GM18499 (cell line): ENCODE results near the gene UBE2F.
"Not testable (repeated sequence)": the region's sequence is repeated elsewhere in the genome, so short reads cannot be mapped to it uniquely, and the experiment has no call there.

Experiments used
- ATAC-seq: cut with Tn5 transposase; IDR thresholded peaks from one replicate; pipeline ENCODE4 v1.9.1; 2021; ENCODE audit warnings: moderate number of reproducible peaks; ENCODE audit not compliant: insufficient read depth, unreplicated experiment

Gene UBE2F

GRCh38 chr2:237977380-237977779, 10.6 kb downstream of the UBE2F start:
- ATAC-seq = no peak

- ATAC-seq = no peak
Observed at GRCh38 chr2:237978058-237978712, 11.4 kb downstream of the UBE2F start.

DNA sequence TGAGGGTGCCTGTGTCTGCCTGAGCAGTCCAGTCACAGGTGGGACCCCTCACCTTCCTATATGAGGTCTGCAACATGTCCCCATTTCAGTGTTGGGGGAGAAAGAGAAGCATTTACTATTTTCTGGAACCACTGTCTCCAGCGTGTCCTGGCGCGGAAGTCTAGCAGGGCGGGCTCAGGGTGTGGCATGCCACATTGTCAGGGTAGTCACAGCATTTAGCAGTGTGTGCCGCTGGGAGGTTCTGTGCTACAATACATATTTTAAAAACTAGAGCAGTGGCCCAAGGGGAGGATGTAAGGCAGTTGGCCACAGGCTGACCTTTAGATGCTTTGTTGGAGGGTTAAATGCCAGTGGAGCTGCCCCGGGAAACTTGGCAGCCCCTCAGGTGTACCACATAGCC, 12.5 kb downstream of the UBE2F start:
- ATAC-seq = no peak

GRCh38 chr2:237980087-237980486, 13.3 kb downstream of the UBE2F start:
- no peak for ATAC-seq

DNA sequence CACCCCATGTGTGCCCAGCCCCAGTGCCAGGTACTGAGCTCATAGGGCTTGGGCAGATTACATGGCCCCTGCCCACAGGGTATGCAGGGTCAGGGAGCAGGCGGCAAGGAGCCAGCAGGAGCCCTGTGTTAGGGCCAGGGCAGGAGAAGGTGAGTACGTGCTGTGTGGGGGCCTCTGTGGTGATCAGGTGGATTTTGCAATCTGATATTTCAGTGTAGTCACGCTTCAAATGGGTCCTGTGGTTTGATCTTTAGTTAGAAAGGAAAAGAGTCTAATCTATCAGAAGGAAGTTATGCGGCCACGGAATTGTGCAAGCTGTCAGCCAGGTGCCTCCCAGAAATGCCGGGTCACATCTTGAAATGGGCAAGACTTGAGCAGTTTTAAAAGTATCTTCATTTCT, 13.9 kb downstream of the UBE2F start:
- no peak for ATAC-seq

- ATAC-seq = not testable (repeated sequence)
Observed at GRCh38 chr2:237981621-237982020, 14.8 kb downstream of the UBE2F start.

GRCh38 chr2:237982039-237982725, 15.4 kb downstream of the UBE2F start:
- no peak for ATAC-seq

- ATAC-seq = no peak
Observed at GRCh38 chr2:237983922-237984321, 17.1 kb downstream of the UBE2F start.

GRCh38 chr2:237987268-237987667, 20.5 kb downstream of the UBE2F start:
- no peak for ATAC-seq

- ATAC-seq = no peak
Observed at GRCh38 chr2:237993701-237994100, 26.9 kb downstream of the UBE2F start.

DNA sequence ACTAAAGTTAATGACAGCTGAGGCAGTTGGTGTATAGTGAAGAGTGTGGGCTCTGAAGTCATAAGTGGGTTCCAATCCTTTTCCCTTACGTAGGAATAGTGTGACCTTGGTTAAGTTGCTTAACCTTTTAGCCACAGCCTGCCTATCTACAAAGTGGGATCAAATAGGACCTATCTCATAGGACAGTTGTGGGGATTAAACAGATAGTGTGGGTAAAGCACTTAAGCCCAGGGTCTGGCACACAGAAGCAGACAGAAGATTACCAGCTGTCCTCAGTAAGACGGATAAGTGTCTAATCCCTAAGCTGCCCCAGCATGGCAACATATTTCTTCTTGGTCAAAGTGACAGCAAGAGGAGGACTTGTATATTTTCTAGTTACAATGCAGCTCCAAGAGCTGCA, 28.2 kb downstream of the UBE2F start:
- no peak for ATAC-seq

GRCh38 chr2:237996021-237996593, 29.3 kb downstream of the UBE2F start:
- ATAC-seq = no peak

GRCh38 chr2:237997521-237997920, 30.7 kb downstream of the UBE2F start:
- no peak for ATAC-seq

DNA sequence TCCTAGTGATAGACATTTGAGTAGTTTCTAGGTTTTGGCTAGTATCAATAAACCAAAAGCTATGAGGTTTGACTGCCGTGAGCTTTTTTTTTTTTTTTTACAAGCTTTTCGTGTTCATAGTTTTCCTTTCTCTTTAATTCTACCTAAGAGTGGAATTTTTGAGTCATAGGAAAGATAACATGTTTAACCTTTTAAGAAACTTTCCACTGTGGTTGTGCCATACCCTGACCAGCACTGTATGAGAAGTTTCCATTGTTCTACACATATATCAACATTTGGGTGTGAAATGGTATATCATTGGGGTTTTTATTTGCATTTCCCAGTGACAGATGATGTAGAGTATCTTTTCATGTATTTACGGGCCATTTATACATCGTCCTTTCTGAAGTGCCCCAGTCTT, 31.7 kb downstream of the UBE2F start:
- peak; percentile 71 for ATAC-seq

- ATAC-seq = no peak
Observed at GRCh38 chr2:238003234-238004031, 36.6 kb downstream of the UBE2F start.

DNA sequence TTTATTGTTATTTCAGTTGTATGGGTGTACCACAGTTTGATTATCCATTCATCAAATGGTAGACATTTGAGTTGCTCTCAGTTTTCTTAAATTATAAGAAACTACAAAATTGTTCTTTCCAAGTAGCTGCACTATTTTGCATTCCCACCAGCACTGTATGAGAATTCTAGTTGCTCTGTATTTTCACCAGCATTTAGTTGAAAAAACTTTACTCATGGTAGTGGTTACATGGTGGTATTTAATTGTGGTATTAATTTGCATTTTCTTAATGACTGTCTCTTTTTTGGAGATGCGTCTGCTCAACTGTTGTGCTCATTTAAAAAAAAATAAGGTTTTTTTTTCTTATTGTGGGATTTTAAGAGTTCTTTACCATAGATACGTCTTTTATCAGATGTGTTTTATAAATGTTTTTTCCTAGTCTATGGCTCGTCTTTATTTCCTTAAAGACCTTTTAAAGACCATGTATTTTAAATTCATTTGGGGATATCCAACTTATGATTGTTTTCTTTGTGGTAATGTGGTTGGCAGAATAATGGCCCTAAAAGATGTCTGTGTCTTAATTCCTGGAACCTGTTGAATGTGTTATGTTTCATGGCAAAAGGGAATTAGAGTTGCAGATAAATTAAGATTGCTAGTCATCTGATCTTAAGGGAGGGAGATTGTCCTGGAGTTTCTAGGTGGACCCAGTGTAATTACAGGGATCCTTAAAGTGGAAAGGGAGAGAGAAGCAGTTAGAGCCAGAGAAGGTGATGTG, 37.4 kb downstream of the UBE2F start:
- ATAC-seq = no peak

GRCh38 chr2:238005528-238005927, 38.7 kb downstream of the UBE2F start:
- ATAC-seq = no peak

DNA sequence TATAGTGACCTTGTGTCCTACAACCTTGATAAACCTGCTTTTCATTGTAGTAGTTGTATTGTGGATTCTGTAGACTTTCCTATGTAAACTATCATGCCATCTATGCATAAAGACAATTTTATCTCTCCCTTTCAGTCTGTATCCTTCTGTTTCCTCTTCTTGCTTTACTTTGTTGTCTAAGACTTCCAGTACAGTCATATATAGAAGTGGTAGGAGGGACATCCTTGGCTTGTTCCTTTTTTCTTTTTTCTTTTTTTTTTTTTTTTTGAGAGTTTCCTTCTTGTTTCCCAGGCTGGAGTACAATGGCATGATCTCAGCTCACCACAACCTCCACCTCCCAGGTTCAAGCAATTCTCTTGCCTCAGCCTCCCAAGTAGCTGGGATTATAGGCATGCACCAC, 39.7 kb downstream of the UBE2F start:
- ATAC-seq = no peak

DNA sequence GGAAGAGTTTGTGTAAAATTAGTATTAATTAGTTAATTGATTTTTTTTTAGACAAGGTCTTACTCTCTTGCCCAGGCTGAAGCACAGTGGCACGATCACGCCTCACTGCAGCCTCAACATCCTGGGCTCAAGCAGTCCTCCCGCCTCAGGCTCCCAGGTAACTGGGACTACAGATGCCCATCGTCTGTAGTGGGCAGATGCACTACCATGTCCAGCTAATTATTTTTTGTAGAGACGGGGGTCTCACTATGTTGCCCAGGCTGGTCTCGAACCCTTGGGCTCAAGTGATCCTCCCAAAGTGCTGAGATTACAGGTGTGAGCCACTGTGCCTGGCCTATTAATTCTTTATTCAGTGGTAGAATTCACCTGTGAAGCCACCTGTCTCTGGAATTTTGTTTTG, 41.1 kb downstream of the UBE2F start:
- ATAC-seq = no peak

DNA sequence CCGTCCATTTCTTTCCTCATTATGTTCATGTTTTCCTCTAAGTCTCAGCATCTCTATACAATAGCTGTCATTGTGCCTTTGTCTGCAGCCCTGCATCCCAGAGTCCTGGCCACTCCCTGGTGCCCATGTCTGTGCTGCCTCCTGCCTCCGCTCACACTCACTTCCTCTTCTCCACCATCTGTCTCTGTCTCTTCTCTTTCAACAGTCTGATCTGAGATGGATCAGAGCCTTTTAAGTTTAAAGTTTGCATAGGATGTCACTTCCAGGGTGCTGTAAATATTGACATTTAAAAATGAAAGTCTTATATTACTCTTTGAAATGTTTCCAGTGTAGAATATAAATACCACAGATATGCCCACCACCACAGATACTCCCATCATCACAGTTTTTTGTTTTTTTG, 42.7 kb downstream of the UBE2F start:
- ATAC-seq = no peak
